ENCODE data around the gene CAMTA1. TPM values are rescaled to one million over a fixed set of nuclear protein-coding genes. Genes with fewer than 3 reads are reported as not detected.

CAMTA1 gene
- total RNA-seq, 1 donor from 2014 or later = 81.6 TPM

GRCh38 chr1:6872573-6873261 is 87.5 kb downstream of the CAMTA1 start:
- peak overlapping the region; percentile 98 for H3K27ac Mint-ChIP-seq (ENCODE audit: unreplicated experiment)
- no peaks in the 10 kb centered on the region for H3K27me3 Mint-ChIP-seq (ENCODE audit: unreplicated experiment)
- H3K36me3 Mint-ChIP-seq (ENCODE audit: unreplicated experiment) = peaks cover 4% of the 10 kb centered on the region
- H3K9me3 Mint-ChIP-seq (ENCODE audit: unreplicated experiment) = no peaks in the 10 kb centered on the region
- H3K4me3 Mint-ChIP-seq (ENCODE audit: unreplicated experiment) = peak overlapping the region; percentile 26
- DNase-seq (ENCODE audit: extremely low spot score, unreplicated experiment) = no peak
- TF ChIP-seq, protein P1, sequence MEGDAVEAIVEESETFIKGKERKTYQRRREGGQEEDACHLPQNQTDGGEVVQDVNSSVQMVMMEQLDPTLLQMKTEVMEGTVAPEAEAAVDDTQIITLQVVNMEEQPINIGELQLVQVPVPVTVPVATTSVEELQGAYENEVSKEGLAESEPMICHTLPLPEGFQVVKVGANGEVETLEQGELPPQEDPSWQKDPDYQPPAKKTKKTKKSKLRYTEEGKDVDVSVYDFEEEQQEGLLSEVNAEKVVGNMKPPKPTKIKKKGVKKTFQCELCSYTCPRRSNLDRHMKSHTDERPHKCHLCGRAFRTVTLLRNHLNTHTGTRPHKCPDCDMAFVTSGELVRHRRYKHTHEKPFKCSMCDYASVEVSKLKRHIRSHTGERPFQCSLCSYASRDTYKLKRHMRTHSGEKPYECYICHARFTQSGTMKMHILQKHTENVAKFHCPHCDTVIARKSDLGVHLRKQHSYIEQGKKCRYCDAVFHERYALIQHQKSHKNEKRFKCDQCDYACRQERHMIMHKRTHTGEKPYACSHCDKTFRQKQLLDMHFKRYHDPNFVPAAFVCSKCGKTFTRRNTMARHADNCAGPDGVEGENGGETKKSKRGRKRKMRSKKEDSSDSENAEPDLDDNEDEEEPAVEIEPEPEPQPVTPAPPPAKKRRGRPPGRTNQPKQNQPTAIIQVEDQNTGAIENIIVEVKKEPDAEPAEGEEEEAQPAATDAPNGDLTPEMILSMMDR (IDR thresholded peaks at IDR 0.05) = no peak
- H3K4me1 Mint-ChIP-seq (ENCODE audit: unreplicated experiment) = peaks cover 70% of the 10 kb centered on the region

DNA sequence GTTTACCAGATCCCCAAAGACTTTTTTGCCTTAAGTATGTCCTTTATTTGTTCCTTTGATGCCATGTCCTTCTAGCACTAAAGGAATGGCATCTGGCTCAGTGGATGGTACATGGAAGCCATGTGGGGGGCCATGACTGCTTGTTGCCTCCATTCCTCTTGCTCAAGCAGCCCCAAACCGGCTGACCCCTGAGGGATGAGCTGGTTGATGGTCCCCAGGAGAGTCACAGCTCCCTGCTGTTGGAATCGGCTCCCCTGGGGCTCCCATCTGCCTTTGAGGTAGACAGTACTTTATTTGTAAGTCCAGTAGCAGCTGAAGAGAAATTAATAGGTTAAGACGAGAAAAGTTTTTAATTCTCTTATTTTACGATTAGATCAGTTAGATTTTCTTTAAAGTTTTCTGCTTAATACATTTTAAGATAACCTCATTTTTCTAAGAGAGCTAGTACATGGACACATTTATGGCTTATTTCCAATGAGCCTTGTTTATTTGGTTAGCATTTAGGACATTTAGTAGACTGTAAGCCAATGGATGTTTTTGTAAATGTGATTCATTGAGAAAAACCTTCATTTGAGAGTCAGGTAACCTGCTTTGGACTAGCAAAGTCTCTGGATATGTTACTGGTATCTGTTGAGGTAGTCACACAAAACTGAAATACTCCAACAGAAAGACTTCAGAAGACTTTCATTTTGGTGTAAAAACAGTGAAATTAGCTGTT is 88.2 kb downstream of the CAMTA1 start:
- DNase-seq (ENCODE audit: extremely low spot score, unreplicated experiment) = no peak
- peak overlapping the region; percentile 98 for H3K27ac Mint-ChIP-seq (ENCODE audit: unreplicated experiment)
- TF ChIP-seq, protein P1 (IDR thresholded peaks at IDR 0.05) = no peak
- H3K27me3 Mint-ChIP-seq (ENCODE audit: unreplicated experiment) = no peaks in the 10 kb centered on the region
- H3K4me3 Mint-ChIP-seq (ENCODE audit: unreplicated experiment) = no peak overlapping the region
- H3K9me3 Mint-ChIP-seq (ENCODE audit: unreplicated experiment) = no peaks in the 10 kb centered on the region
- peaks cover 62% of the 10 kb centered on the region for H3K4me1 Mint-ChIP-seq (ENCODE audit: unreplicated experiment)
- peaks cover 4% of the 10 kb centered on the region for H3K36me3 Mint-ChIP-seq (ENCODE audit: unreplicated experiment)

DNA sequence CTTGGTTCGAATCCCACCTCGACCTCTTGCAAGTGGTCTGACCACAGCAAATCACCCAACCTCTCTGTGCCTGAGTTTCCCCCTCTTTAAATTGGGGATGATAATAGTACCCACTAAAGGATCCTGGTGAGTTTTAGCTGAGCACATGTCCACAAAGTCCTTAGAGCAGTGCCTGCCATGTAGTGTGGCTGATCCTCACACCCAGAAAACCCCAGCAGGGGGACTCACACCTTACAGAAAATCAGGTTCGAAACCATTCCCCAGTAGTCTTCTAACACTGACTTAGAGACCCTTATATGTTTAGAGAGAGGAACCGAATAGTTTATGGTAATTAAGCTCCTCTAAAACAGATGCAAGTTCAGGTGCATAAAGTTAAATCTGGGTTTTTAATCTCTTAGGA is 89.0 kb downstream of the CAMTA1 start:
- no peak for DNase-seq (ENCODE audit: extremely low spot score, unreplicated experiment)
- TF ChIP-seq, protein P1 (IDR thresholded peaks at IDR 0.05) = no peak
- Mint-ChIP-seq H3K27ac (ENCODE audit: unreplicated experiment) (peak overlapping the region; percentile 98), H3K4me1 (ENCODE audit: unreplicated experiment) (peaks cover 54% of the 10 kb centered on the region), H3K9me3 (ENCODE audit: unreplicated experiment) (no peaks in the 10 kb centered on the region), H3K27me3 (ENCODE audit: unreplicated experiment) (no peaks in the 10 kb centered on the region), H3K4me3 (ENCODE audit: unreplicated experiment) (no peak overlapping the region), H3K36me3 (ENCODE audit: unreplicated experiment) (peaks cover 4% of the 10 kb centered on the region)

DNA sequence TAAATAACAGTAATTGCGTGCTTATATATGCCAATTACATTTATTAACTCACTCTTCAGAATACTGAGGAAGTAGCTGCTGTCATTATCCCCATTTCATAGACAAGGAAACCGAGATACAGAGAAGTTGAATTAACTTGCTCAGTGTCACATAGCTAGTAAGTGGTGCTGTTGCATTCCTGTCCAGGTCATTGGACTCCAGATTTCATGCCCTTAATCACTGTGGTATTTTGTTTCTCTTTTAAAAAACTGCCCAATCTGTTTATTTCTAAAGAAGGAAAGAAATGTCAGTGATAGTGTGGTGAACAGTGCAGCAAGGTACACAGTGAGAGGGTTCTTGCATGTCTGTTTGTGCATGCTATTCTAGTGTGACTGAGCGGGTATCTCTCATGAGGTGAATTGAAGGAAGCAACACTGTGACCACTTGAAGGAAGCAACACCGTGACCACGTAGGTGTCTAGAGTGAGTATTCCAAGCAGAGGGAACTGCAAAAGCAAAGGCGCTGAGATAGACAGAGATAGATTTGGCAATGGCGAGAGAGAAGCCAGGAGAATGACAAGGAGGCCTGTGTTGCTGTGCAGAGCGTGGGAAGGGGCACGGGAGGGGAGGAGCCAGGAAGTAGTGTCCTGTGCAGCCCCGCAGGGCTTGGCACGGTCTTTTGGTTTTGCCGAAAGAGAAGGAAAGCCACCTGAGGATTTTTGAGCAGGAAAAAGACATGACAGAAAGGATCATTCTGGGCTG is 95.9 kb downstream of the CAMTA1 start:
- Mint-ChIP-seq H3K27me3 (ENCODE audit: unreplicated experiment) (no peaks in the 10 kb centered on the region), H3K9me3 (ENCODE audit: unreplicated experiment) (no peaks in the 10 kb centered on the region), H3K4me3 (ENCODE audit: unreplicated experiment) (peak overlapping the region; percentile 36), H3K36me3 (ENCODE audit: unreplicated experiment) (peaks cover 4% of the 10 kb centered on the region), H3K27ac (ENCODE audit: unreplicated experiment) (peak overlapping the region; percentile 75), H3K4me1 (ENCODE audit: unreplicated experiment) (peaks cover 11% of the 10 kb centered on the region)
- TF ChIP-seq, protein P1 (IDR thresholded peaks at IDR 0.05) = no peak
- no peak for DNase-seq (ENCODE audit: extremely low spot score, unreplicated experiment)

- no peak overlapping the region for H3K4me3 Mint-ChIP-seq (ENCODE audit: unreplicated experiment)
- H3K4me1 Mint-ChIP-seq (ENCODE audit: unreplicated experiment) = peaks cover 11% of the 10 kb centered on the region
- TF ChIP-seq, protein P1 (IDR thresholded peaks at IDR 0.05) = no peak
- no peak for DNase-seq (ENCODE audit: extremely low spot score, unreplicated experiment)
- no peak overlapping the region for H3K27ac Mint-ChIP-seq (ENCODE audit: unreplicated experiment)
- H3K9me3 Mint-ChIP-seq (ENCODE audit: unreplicated experiment) = no peaks in the 10 kb centered on the region
- H3K36me3 Mint-ChIP-seq (ENCODE audit: unreplicated experiment) = peaks cover 2% of the 10 kb centered on the region
- no peaks in the 10 kb centered on the region for H3K27me3 Mint-ChIP-seq (ENCODE audit: unreplicated experiment)
Observed at GRCh38 chr1:6882414-6882813, 97.2 kb downstream of the CAMTA1 start.
